GM12864 (cell line): ENCODE results near the gene CISD3.
A peak's percentile ranks its signal among the peaks of the same experiment; 100 is the strongest.

Experiments
- DNase-seq: peaks from one replicate; pipeline ENCODE4 v3.0.0-alpha.2; 2011; ENCODE audit warnings: low read depth
- H3K4me3 ChIP-seq: 2 replicates; pipeline ENCODE4 v1.5.1; 2011; ENCODE audit warnings: mild to moderate bottlenecking, low read depth, low read length, control low read depth
- TF ChIP-seq, protein P1 (sequence below): IDR thresholded peaks from 2 replicates; pipeline ENCODE4 v1.5.1; 2011; ENCODE audit warnings: low read depth, mild to moderate bottlenecking, moderate library complexity, low read length, control low read depth, inconsistent platforms; ENCODE audit errors: missing control alignments

Gene CISD3

DNA sequence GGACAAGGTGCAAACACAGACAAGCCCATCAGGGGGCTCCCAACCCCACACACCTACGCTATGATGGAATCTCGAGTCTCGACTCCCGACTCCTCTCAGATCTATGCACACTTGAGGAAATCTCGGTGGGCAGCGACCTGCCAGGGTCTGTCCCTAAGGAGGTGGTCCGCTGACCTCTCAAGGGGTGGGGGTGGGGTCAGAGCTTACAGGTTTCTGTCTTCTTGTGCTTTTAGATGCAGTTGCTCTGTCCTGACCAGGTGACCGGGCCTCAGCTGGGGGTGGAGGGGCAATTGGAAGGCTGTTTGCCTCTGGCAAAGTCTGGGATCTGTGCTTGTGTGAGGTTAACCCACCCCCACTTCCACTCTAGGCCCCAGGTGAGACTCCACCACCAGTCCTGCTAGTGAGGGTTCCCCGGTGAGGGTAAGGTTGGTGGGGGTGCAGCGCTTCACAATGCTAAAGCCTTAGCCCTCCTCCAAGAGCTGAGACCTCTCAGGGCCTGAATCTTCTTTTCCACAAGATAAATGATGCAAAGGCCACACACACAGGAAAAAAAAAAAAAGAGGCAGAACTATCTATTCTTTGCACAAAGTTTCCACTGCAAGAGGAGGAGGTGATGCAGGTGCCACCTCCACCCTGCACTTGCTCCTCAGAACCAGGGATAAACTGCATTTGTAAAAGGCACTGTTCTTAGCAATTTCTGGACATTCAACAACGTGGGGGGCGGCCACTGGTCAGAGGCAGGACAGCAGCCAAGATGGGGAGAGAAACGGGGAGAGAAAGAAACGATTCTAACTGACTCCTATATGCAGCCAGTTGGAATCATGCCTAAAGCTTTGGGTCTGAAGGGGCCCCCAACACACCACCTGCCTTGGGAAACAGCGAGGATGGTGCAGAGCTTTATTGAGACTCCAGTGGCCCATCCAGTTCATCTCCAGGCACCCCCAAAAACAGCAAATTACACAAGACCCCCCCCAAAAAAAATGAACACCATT lies 4.1 kb downstream of the CISD3 start:
- no peak for DNase-seq
- TF ChIP-seq, protein P1, sequence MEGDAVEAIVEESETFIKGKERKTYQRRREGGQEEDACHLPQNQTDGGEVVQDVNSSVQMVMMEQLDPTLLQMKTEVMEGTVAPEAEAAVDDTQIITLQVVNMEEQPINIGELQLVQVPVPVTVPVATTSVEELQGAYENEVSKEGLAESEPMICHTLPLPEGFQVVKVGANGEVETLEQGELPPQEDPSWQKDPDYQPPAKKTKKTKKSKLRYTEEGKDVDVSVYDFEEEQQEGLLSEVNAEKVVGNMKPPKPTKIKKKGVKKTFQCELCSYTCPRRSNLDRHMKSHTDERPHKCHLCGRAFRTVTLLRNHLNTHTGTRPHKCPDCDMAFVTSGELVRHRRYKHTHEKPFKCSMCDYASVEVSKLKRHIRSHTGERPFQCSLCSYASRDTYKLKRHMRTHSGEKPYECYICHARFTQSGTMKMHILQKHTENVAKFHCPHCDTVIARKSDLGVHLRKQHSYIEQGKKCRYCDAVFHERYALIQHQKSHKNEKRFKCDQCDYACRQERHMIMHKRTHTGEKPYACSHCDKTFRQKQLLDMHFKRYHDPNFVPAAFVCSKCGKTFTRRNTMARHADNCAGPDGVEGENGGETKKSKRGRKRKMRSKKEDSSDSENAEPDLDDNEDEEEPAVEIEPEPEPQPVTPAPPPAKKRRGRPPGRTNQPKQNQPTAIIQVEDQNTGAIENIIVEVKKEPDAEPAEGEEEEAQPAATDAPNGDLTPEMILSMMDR, result peak; percentile 52

DNA sequence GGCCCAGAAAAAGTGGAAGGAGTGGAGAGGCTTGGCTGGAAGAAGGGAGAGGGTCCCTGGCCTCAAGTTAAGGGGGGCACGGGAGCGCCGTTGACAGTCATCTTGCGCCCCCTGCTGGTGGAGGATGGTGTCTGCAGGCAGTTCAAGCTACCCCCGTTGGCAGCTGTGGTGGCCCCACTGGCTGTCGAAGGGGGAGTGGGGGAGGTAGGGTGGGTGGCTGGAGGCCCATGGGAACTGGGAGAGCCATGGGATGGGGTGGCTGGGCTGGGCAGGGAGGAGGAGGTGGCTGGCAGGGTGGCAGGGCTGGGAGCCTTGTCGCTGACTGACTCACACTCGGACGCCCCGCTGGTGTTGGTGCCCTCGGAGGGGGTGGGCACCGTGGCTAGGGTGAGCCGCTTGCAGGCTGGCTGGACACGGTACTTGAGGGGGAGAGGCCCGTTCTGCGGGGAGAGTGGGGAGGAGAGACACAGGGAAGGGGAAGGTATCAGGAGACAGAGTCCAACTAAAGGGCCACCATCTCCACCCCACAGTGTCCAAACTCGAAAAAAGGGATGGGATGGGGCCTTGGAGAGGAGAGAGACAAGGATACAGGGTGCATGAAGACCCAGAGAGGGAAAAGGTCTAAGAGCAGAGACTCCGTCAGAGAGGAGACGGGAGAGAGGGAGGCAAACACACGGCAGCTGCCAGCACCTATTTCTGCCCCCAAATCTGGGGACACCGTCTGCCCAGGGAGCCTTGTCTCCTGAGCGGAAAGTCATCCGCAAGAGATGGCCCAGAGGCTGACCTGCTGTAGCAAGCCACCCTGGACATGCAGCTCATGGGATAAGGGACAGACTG lies 5.2 kb downstream of the CISD3 start:
- no peak overlapping the region for H3K4me3 ChIP-seq
- TF ChIP-seq, protein P1, result peak; percentile 95
- DNase-seq, result no peak

More for the DNA sequence above, 4.1 kb downstream of the CISD3 start:
- no peak overlapping the region for H3K4me3 ChIP-seq

- TF ChIP-seq, protein P1, result no peak
- no peak for DNase-seq
- H3K4me3 ChIP-seq, result no peak overlapping the region
Observed at GRCh38 chr17:38738007-38738662, 8.0 kb downstream of the CISD3 start.

DNA sequence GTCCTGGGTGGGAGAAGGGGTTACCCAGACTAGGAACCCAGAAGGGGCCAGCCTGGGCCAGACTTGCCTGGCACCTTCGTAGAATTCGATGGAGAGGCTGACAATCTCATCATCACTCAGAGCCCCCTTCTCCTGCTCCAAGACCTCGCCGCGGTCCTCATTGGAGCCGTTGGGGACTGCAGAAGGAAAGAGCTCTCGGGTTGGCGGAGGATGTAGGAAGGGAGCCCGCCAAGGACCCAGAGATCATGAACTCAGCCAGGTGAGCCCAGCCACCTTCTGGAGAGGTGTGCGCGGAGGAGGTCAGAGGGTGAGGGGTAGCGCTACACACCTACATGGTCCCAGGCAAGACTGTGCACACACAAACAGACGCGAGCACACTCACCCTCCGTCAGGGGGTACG lies 8.5 kb downstream of the CISD3 start:
- DNase-seq, result no peak
- TF ChIP-seq, protein P1, result no peak

DNA sequence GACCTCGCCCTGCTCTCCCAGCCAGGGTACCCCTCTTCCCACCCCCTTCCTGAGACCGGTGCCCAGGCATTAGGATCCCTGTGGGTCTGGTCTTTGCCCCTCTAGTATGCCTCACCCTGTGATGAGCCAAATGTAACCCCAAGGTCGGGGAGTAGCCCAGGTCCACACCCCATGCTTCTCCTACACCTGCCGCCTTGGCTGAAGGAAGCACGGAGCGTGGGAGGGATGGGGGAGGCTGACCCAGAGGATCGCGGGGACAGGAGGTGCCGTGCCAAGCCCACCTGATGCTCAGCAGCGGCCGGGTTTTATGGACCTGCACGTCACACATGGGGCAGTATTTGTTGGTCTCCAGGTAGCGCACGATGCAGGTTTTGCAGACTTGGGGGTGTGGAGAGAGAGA lies 9.2 kb downstream of the CISD3 start:
- no peak overlapping the region for H3K4me3 ChIP-seq
- DNase-seq, result no peak
- TF ChIP-seq, protein P1, result no peak

More for the DNA sequence above, 8.5 kb downstream of the CISD3 start:
- no peak overlapping the region for H3K4me3 ChIP-seq

GRCh38 chr17:38740044-38740443 lies 9.9 kb downstream of the CISD3 start:
- DNase-seq, result no peak
- TF ChIP-seq, protein P1, result no peak
- no peak overlapping the region for H3K4me3 ChIP-seq
